GM19395 (cell line): ENCODE data around the gene BLMH.
A peak's percentile ranks its signal among the peaks of the same experiment; 100 is the strongest.

Experiments used
- ATAC-seq: cut with Tn5 transposase; IDR thresholded peaks from one replicate; pipeline ENCODE4 v1.9.1; 2021; ENCODE audit warnings: mild to moderate bottlenecking, moderate library complexity; ENCODE audit not compliant: unreplicated experiment

Gene BLMH

GRCh38 chr17:30291543-30292285 is at the start of gene BLMH:
Gene BLMH (minus strand): TSS chr17:30291944. CDS start chr17:30291819, 125 bp downstream.
- ATAC-seq, result peak; percentile 73

GRCh38 chr17:30340801-30341356 is 49.1 kb upstream of the BLMH start:
- no peak for ATAC-seq

GRCh38 chr17:30339086-30339485 is 47.3 kb upstream of the BLMH start:
- ATAC-seq, result no peak

- no peak for ATAC-seq
Measured at GRCh38 chr17:30337393-30337999, 45.8 kb upstream of the BLMH start.

GRCh38 chr17:30336369-30337171 is 44.8 kb upstream of the BLMH start:
- no peak for ATAC-seq

- no peak for ATAC-seq
Measured at GRCh38 chr17:30334421-30334820, 42.7 kb upstream of the BLMH start.

- no peak for ATAC-seq
Measured at GRCh38 chr17:30333503-30334360, 42.0 kb upstream of the BLMH start, which contains the start of gene TMIGD1. Gene TMIGD1 (minus strand): TSS chr17:30334057. CDS start chr17:30332133, 1,924 bp downstream.

- peak; percentile 62 for ATAC-seq
Measured at GRCh38 chr17:30332057-30332542, 40.4 kb upstream of the BLMH start.

GRCh38 chr17:30326809-30327208 is 35.1 kb upstream of the BLMH start:
- no peak for ATAC-seq

GRCh38 chr17:30324723-30325122 is 33.0 kb upstream of the BLMH start:
- no peak for ATAC-seq

GRCh38 chr17:30323895-30324319 is 32.2 kb upstream of the BLMH start:
- ATAC-seq, result no peak

- ATAC-seq, result no peak
Measured at GRCh38 chr17:30323262-30323894, 31.6 kb upstream of the BLMH start.

- no peak for ATAC-seq
Measured at GRCh38 chr17:30321314-30321713, 29.6 kb upstream of the BLMH start.

- no peak for ATAC-seq
Measured at GRCh38 chr17:30318155-30318554, 26.4 kb upstream of the BLMH start.

- ATAC-seq, result no peak
Measured at GRCh38 chr17:30316736-30317135, 25.0 kb upstream of the BLMH start.

GRCh38 chr17:30315106-30315505 is 23.4 kb upstream of the BLMH start:
- no peak for ATAC-seq

- ATAC-seq, result no peak
Measured at GRCh38 chr17:30314474-30314873, 22.7 kb upstream of the BLMH start.

- no peak for ATAC-seq
Measured at GRCh38 chr17:30312226-30312625, 20.5 kb upstream of the BLMH start.

GRCh38 chr17:30310562-30310961 is 18.8 kb upstream of the BLMH start:
- no peak for ATAC-seq

GRCh38 chr17:30309591-30309990 is 17.8 kb upstream of the BLMH start:
- no peak for ATAC-seq
